Activated naive CD4-positive, alpha-beta T cell treated with anti-CD3 and anti-CD28 coated beads, Interleukin-2, amount 50 U/mL, for 24 hours (primary cell): ENCODE data around the gene SPTAN1.
"Not testable (repeated sequence)": the region's sequence is repeated elsewhere in the genome, so short reads cannot be mapped to it uniquely, and the experiment has no call there.

Experiments
- H3K27ac Mint-ChIP-seq: one replicate; pipeline ENCODE4 v1.8.0; 2021; ENCODE audit warnings: mild to moderate bottlenecking, mixed read lengths
- H3K27me3 Mint-ChIP-seq: one replicate; pipeline ENCODE4 v1.8.0; 2021; ENCODE audit warnings: mixed read lengths
- H3K36me3 Mint-ChIP-seq: one replicate; pipeline ENCODE4 v1.8.0; 2021; ENCODE audit warnings: mixed read lengths
- H3K4me1 Mint-ChIP-seq: one replicate; pipeline ENCODE4 v1.8.0; 2021; ENCODE audit warnings: mixed read lengths
- H3K4me3 Mint-ChIP-seq: one replicate; pipeline ENCODE4 v1.8.0; 2021; ENCODE audit warnings: mild to moderate bottlenecking, mixed read lengths
- H3K9me3 Mint-ChIP-seq: one replicate; pipeline ENCODE4 v1.8.0; 2021; ENCODE audit warnings: mixed read lengths

Gene SPTAN1

GRCh38 chr9:128575916-128576315 lies 23.5 kb downstream of the SPTAN1 start:
- H3K4me1 Mint-ChIP-seq = peaks cover 22% of the 10 kb centered on the region
- H3K36me3 Mint-ChIP-seq = peaks cover 10% of the 10 kb centered on the region
- H3K27me3 Mint-ChIP-seq = no peaks in the 10 kb centered on the region
- H3K4me3 Mint-ChIP-seq = no peak overlapping the region
- no peak overlapping the region for H3K27ac Mint-ChIP-seq
- no peaks in the 10 kb centered on the region for H3K9me3 Mint-ChIP-seq

- Mint-ChIP-seq H3K4me1 (peaks cover 20% of the 10 kb centered on the region), H3K36me3 (peaks cover 8% of the 10 kb centered on the region), H3K9me3 (no peaks in the 10 kb centered on the region), H3K27me3 (no peaks in the 10 kb centered on the region), H3K27ac (no peak overlapping the region), H3K4me3 (no peak overlapping the region)
Measured at GRCh38 chr9:128577206-128577605, 24.8 kb downstream of the SPTAN1 start.

GRCh38 chr9:128579194-128579593 lies 26.8 kb downstream of the SPTAN1 start:
- Mint-ChIP-seq H3K36me3 (peaks cover 14% of the 10 kb centered on the region), H3K27ac (no peak overlapping the region)

GRCh38 chr9:128580731-128581130 lies 28.3 kb downstream of the SPTAN1 start:
- Mint-ChIP-seq H3K27ac (no peak overlapping the region), H3K27me3 (no peaks in the 10 kb centered on the region), H3K36me3 (peaks cover 20% of the 10 kb centered on the region), H3K4me1 (no peaks in the 10 kb centered on the region), H3K4me3 (no peak overlapping the region), H3K9me3 (no peaks in the 10 kb centered on the region)

More at GRCh38 chr9:128579194-128579593, 26.8 kb downstream of the SPTAN1 start:
- H3K4me1 Mint-ChIP-seq = peaks cover 11% of the 10 kb centered on the region
- no peak overlapping the region for H3K4me3 Mint-ChIP-seq
- H3K27me3 Mint-ChIP-seq = no peaks in the 10 kb centered on the region
- H3K9me3 Mint-ChIP-seq = no peaks in the 10 kb centered on the region

GRCh38 chr9:128585155-128585554 lies 32.8 kb downstream of the SPTAN1 start:
- not testable (repeated sequence) for H3K27me3 Mint-ChIP-seq, H3K9me3 Mint-ChIP-seq, H3K27ac Mint-ChIP-seq, H3K4me3 Mint-ChIP-seq
- H3K4me1 Mint-ChIP-seq = peaks cover 11% of the 10 kb centered on the region
- peaks cover 21% of the 10 kb centered on the region for H3K36me3 Mint-ChIP-seq

- peaks cover 28% of the 10 kb centered on the region for H3K36me3 Mint-ChIP-seq
- H3K9me3 Mint-ChIP-seq, H3K27me3 Mint-ChIP-seq, H3K4me3 Mint-ChIP-seq: not testable (repeated sequence)
- peaks cover 11% of the 10 kb centered on the region for H3K4me1 Mint-ChIP-seq
- H3K27ac Mint-ChIP-seq = peak overlapping the region; percentile 87
Measured at GRCh38 chr9:128586934-128587333, 34.5 kb downstream of the SPTAN1 start.

- no peaks in the 10 kb centered on the region for H3K9me3 Mint-ChIP-seq
- H3K4me3 Mint-ChIP-seq = no peak overlapping the region
- peaks cover 27% of the 10 kb centered on the region for H3K36me3 Mint-ChIP-seq
- no peaks in the 10 kb centered on the region for H3K27me3 Mint-ChIP-seq
- H3K4me1 Mint-ChIP-seq = peaks cover 11% of the 10 kb centered on the region
- H3K27ac Mint-ChIP-seq = peak overlapping the region; percentile 87
Measured at GRCh38 chr9:128587453-128587852, 35.1 kb downstream of the SPTAN1 start.

- H3K4me3 Mint-ChIP-seq = no peak overlapping the region
- H3K9me3 Mint-ChIP-seq = no peaks in the 10 kb centered on the region
- peak overlapping the region; percentile 62 for H3K27ac Mint-ChIP-seq
- H3K27me3 Mint-ChIP-seq = no peaks in the 10 kb centered on the region
- H3K4me1 Mint-ChIP-seq = peaks cover 11% of the 10 kb centered on the region
- peaks cover 21% of the 10 kb centered on the region for H3K36me3 Mint-ChIP-seq
Measured at GRCh38 chr9:128588581-128589233, 36.3 kb downstream of the SPTAN1 start.

- Mint-ChIP-seq H3K27ac (no peak overlapping the region), H3K4me3 (no peak overlapping the region), H3K9me3 (no peaks in the 10 kb centered on the region), H3K27me3 (no peaks in the 10 kb centered on the region), H3K36me3 (peaks cover 10% of the 10 kb centered on the region), H3K4me1 (peaks cover 3% of the 10 kb centered on the region)
Measured at GRCh38 chr9:128593039-128593438, 40.7 kb downstream of the SPTAN1 start.

GRCh38 chr9:128593856-128594255 lies 41.5 kb downstream of the SPTAN1 start:
- H3K4me1 Mint-ChIP-seq = no peaks in the 10 kb centered on the region
- H3K27me3 Mint-ChIP-seq = no peaks in the 10 kb centered on the region
- H3K4me3 Mint-ChIP-seq = no peak overlapping the region
- H3K9me3 Mint-ChIP-seq = no peaks in the 10 kb centered on the region
- no peak overlapping the region for H3K27ac Mint-ChIP-seq
- H3K36me3 Mint-ChIP-seq = peaks cover 9% of the 10 kb centered on the region

GRCh38 chr9:128595471-128595870 lies 43.1 kb downstream of the SPTAN1 start:
- no peak overlapping the region for H3K27ac Mint-ChIP-seq
- H3K27me3 Mint-ChIP-seq = no peaks in the 10 kb centered on the region
- H3K36me3 Mint-ChIP-seq = peaks cover 14% of the 10 kb centered on the region
- no peaks in the 10 kb centered on the region for H3K9me3 Mint-ChIP-seq
- no peak overlapping the region for H3K4me3 Mint-ChIP-seq
- H3K4me1 Mint-ChIP-seq = no peaks in the 10 kb centered on the region

- H3K9me3 Mint-ChIP-seq = no peaks in the 10 kb centered on the region
- H3K36me3 Mint-ChIP-seq = peaks cover 12% of the 10 kb centered on the region
- H3K4me1 Mint-ChIP-seq = no peaks in the 10 kb centered on the region
- H3K27ac Mint-ChIP-seq = no peak overlapping the region
- no peak overlapping the region for H3K4me3 Mint-ChIP-seq
- no peaks in the 10 kb centered on the region for H3K27me3 Mint-ChIP-seq
Measured at GRCh38 chr9:128600099-128600498, 47.7 kb downstream of the SPTAN1 start.

- no peak overlapping the region for H3K4me3 Mint-ChIP-seq
- no peaks in the 10 kb centered on the region for H3K27me3 Mint-ChIP-seq
- peaks cover 13% of the 10 kb centered on the region for H3K36me3 Mint-ChIP-seq
- no peak overlapping the region for H3K27ac Mint-ChIP-seq
- H3K9me3 Mint-ChIP-seq = no peaks in the 10 kb centered on the region
- no peaks in the 10 kb centered on the region for H3K4me1 Mint-ChIP-seq
Measured at GRCh38 chr9:128603697-128604096, 51.3 kb downstream of the SPTAN1 start.

- Mint-ChIP-seq H3K27ac (peak overlapping the region; percentile 23), H3K36me3 (peaks cover 12% of the 10 kb centered on the region), H3K27me3 (no peaks in the 10 kb centered on the region), H3K4me3 (no peak overlapping the region), H3K9me3 (no peaks in the 10 kb centered on the region), H3K4me1 (no peaks in the 10 kb centered on the region)
Measured at GRCh38 chr9:128607642-128608350, 55.4 kb downstream of the SPTAN1 start.

GRCh38 chr9:128610897-128611296 lies 58.5 kb downstream of the SPTAN1 start:
- Mint-ChIP-seq H3K9me3 (no peaks in the 10 kb centered on the region), H3K27ac (no peak overlapping the region), H3K4me1 (no peaks in the 10 kb centered on the region), H3K4me3 (no peak overlapping the region), H3K36me3 (peaks cover 12% of the 10 kb centered on the region), H3K27me3 (no peaks in the 10 kb centered on the region)

GRCh38 chr9:128611600-128612394 lies 59.4 kb downstream of the SPTAN1 start:
- Mint-ChIP-seq H3K4me1 (no peaks in the 10 kb centered on the region), H3K9me3 (no peaks in the 10 kb centered on the region), H3K27ac (no peak overlapping the region), H3K4me3 (no peak overlapping the region), H3K36me3 (peaks cover 12% of the 10 kb centered on the region), H3K27me3 (no peaks in the 10 kb centered on the region)
